GM06990 (cell line): ENCODE data around the gene NOL12.

ENCODE experiments used
- DNase-seq: peaks from one replicate; pipeline ENCODE4 v3.0.0-alpha.2; 2011; ENCODE audit not compliant: insufficient read length; ENCODE audit errors: extremely low read depth
- H3K27me3 ChIP-seq: replicated peaks from 2 replicates; pipeline ENCODE4 v1.6.0; 2011; ENCODE audit warnings: low read length; ENCODE audit not compliant: control insufficient read depth, insufficient read depth
- H3K36me3 ChIP-seq: 2 replicates; pipeline ENCODE4 v1.5.1; 2011; ENCODE audit warnings: low read length; ENCODE audit not compliant: control insufficient read depth, insufficient read depth
- H3K4me3 ChIP-seq: replicated peaks from 2 replicates; pipeline ENCODE4 v1.5.1; 2011; ENCODE audit warnings: low read depth, mild to moderate bottlenecking, control low read depth, low read length
- TF ChIP-seq, protein P1 (sequence below): IDR thresholded peaks from 2 replicates; pipeline ENCODE4 v1.5.1; 2011; ENCODE audit warnings: low read length, control low read depth, mild to moderate bottlenecking, inconsistent platforms; ENCODE audit not compliant: insufficient read depth, poor library complexity, severe bottlenecking

Gene NOL12

GRCh38 chr22:37740455-37741311 is 54.5 kb downstream of the NOL12 start:
- no peak for DNase-seq
- no peaks in the 10 kb centered on the region for H3K27me3 ChIP-seq
- H3K4me3 ChIP-seq = no peak overlapping the region
- no peaks in the 10 kb centered on the region for H3K36me3 ChIP-seq
- TF ChIP-seq, protein P1, sequence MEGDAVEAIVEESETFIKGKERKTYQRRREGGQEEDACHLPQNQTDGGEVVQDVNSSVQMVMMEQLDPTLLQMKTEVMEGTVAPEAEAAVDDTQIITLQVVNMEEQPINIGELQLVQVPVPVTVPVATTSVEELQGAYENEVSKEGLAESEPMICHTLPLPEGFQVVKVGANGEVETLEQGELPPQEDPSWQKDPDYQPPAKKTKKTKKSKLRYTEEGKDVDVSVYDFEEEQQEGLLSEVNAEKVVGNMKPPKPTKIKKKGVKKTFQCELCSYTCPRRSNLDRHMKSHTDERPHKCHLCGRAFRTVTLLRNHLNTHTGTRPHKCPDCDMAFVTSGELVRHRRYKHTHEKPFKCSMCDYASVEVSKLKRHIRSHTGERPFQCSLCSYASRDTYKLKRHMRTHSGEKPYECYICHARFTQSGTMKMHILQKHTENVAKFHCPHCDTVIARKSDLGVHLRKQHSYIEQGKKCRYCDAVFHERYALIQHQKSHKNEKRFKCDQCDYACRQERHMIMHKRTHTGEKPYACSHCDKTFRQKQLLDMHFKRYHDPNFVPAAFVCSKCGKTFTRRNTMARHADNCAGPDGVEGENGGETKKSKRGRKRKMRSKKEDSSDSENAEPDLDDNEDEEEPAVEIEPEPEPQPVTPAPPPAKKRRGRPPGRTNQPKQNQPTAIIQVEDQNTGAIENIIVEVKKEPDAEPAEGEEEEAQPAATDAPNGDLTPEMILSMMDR = no peak

DNA sequence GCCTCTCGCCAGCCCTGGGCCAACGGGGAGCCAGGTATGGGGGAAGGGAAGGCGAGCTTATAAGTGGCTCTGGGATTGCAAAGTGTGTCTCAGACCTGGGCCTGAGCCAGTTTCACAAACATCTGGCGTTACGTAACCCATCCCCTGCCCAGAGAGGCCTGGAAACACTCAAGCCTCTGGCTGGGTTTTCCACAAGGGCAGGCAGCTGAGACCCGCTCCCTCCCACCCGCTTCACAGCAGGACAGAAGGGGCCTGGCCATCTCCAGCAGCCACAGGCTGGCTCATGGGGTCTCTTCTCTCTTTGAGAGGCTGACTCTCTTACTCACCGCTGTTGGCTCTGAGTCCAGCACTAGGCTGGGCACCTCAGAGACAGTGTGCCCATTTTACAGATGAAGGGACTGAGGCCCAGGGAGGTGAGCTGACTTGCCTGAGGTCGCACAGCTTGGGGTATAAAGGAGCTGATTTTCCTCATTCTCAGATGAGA is 55.2 kb downstream of the NOL12 start:
- H3K36me3 ChIP-seq = no peaks in the 10 kb centered on the region
- no peak for DNase-seq
- H3K27me3 ChIP-seq = no peaks in the 10 kb centered on the region
- H3K4me3 ChIP-seq = no peak overlapping the region
- TF ChIP-seq, protein P1 = no peak

- TF ChIP-seq, protein P1 = no peak
- DNase-seq = no peak
- no peaks in the 10 kb centered on the region for H3K36me3 ChIP-seq
- no peak overlapping the region for H3K4me3 ChIP-seq
- H3K27me3 ChIP-seq = no peaks in the 10 kb centered on the region
These were observed 56.4 kb downstream of the NOL12 start for GRCh38 chr22:37742376-37743171.
